ENCODE measurements around the gene CDCA7.
A peak's percentile ranks its signal among the peaks of the same experiment; 100 is the strongest.

The CDCA7 gene

GRCh38 chr2:173397539-173397938 is 42.9 kb downstream of the CDCA7 start:
- no peaks in the 10 kb centered on the region for H3K27me3 ChIP-seq (ENCODE audit: insufficient read depth, low read length)
- no peaks in the 10 kb centered on the region for H3K9me3 ChIP-seq (ENCODE audit: low read length)
- peaks cover 11% of the 10 kb centered on the region for H3K4me1 ChIP-seq (ENCODE audit: insufficient read depth, low read length)
- no peaks in the 10 kb centered on the region for H3K36me3 ChIP-seq (ENCODE audit: insufficient read depth, low read length)
- H3K4me3 ChIP-seq (ENCODE audit: low read length): no peak overlapping the region
- no peak overlapping the region for H2AFZ ChIP-seq (ENCODE audit: low read depth, low read length)

- H2AFZ ChIP-seq (ENCODE audit: low read depth, low read length): no peak overlapping the region
- H3K4me1 ChIP-seq (ENCODE audit: insufficient read depth, low read length): peaks cover 13% of the 10 kb centered on the region
- H3K9me3 ChIP-seq (ENCODE audit: low read length): no peaks in the 10 kb centered on the region
- no peaks in the 10 kb centered on the region for H3K36me3 ChIP-seq (ENCODE audit: insufficient read depth, low read length)
- H3K27me3 ChIP-seq (ENCODE audit: insufficient read depth, low read length): no peaks in the 10 kb centered on the region
- H3K4me3 ChIP-seq (ENCODE audit: low read length): no peak overlapping the region
Measured at GRCh38 chr2:173399229-173399628, 44.6 kb downstream of the CDCA7 start.

- Histone ChIP-seq H3K4me1 (ENCODE audit: insufficient read depth, low read length) (peaks cover 9% of the 10 kb centered on the region), H3K27me3 (ENCODE audit: insufficient read depth, low read length) (no peaks in the 10 kb centered on the region), H3K36me3 (ENCODE audit: insufficient read depth, low read length) (no peaks in the 10 kb centered on the region)
Measured at GRCh38 chr2:173400760-173401159, 46.1 kb downstream of the CDCA7 start.

GRCh38 chr2:173401716-173402326 is 47.1 kb downstream of the CDCA7 start:
- peak overlapping the region; percentile 88 for H2AFZ ChIP-seq (ENCODE audit: low read depth, low read length)
- H3K4me3 ChIP-seq (ENCODE audit: low read length): no peak overlapping the region
- H3K4me1 ChIP-seq (ENCODE audit: insufficient read depth, low read length): peaks cover 9% of the 10 kb centered on the region
- no peaks in the 10 kb centered on the region for H3K9me3 ChIP-seq (ENCODE audit: low read length)
- H3K27me3 ChIP-seq (ENCODE audit: insufficient read depth, low read length): no peaks in the 10 kb centered on the region
- no peaks in the 10 kb centered on the region for H3K36me3 ChIP-seq (ENCODE audit: insufficient read depth, low read length)

More at GRCh38 chr2:173400760-173401159, 46.1 kb downstream of the CDCA7 start:
- Histone ChIP-seq H3K9me3 (ENCODE audit: low read length) (no peaks in the 10 kb centered on the region), H3K4me3 (ENCODE audit: low read length) (no peak overlapping the region), H2AFZ (ENCODE audit: low read depth, low read length) (no peak overlapping the region)

GRCh38 chr2:173402405-173402974 is 47.8 kb downstream of the CDCA7 start:
- Histone ChIP-seq H3K9me3 (ENCODE audit: low read length) (no peaks in the 10 kb centered on the region), H3K36me3 (ENCODE audit: insufficient read depth, low read length) (no peaks in the 10 kb centered on the region), H3K4me1 (ENCODE audit: insufficient read depth, low read length) (peaks cover 9% of the 10 kb centered on the region), H3K27me3 (ENCODE audit: insufficient read depth, low read length) (no peaks in the 10 kb centered on the region), H3K4me3 (ENCODE audit: low read length) (no peak overlapping the region), H2AFZ (ENCODE audit: low read depth, low read length) (no peak overlapping the region)

GRCh38 chr2:173404841-173405750 is 50.4 kb downstream of the CDCA7 start:
- Histone ChIP-seq H3K27me3 (ENCODE audit: insufficient read depth, low read length) (no peaks in the 10 kb centered on the region), H3K4me3 (ENCODE audit: low read length) (no peak overlapping the region), H3K36me3 (ENCODE audit: insufficient read depth, low read length) (no peaks in the 10 kb centered on the region), H3K4me1 (ENCODE audit: insufficient read depth, low read length) (peaks cover 9% of the 10 kb centered on the region), H2AFZ (ENCODE audit: low read depth, low read length) (no peak overlapping the region), H3K9me3 (ENCODE audit: low read length) (no peaks in the 10 kb centered on the region)

- Histone ChIP-seq H3K4me3 (ENCODE audit: low read length) (no peak overlapping the region), H3K36me3 (ENCODE audit: insufficient read depth, low read length) (no peaks in the 10 kb centered on the region), H3K9me3 (ENCODE audit: low read length) (no peaks in the 10 kb centered on the region), H3K27me3 (ENCODE audit: insufficient read depth, low read length) (no peaks in the 10 kb centered on the region), H2AFZ (ENCODE audit: low read depth, low read length) (no peak overlapping the region), H3K4me1 (ENCODE audit: insufficient read depth, low read length) (peaks cover 5% of the 10 kb centered on the region)
Measured at GRCh38 chr2:173407176-173407575, 52.5 kb downstream of the CDCA7 start.

GRCh38 chr2:173407646-173408045 is 53.0 kb downstream of the CDCA7 start:
- H3K4me1 ChIP-seq (ENCODE audit: insufficient read depth, low read length): peaks cover 4% of the 10 kb centered on the region
- no peaks in the 10 kb centered on the region for H3K9me3 ChIP-seq (ENCODE audit: low read length)
- no peaks in the 10 kb centered on the region for H3K36me3 ChIP-seq (ENCODE audit: insufficient read depth, low read length)

GRCh38 chr2:173410579-173410978 is 55.9 kb downstream of the CDCA7 start:
- Histone ChIP-seq H3K4me3 (ENCODE audit: low read length) (no peak overlapping the region), H2AFZ (ENCODE audit: low read depth, low read length) (no peak overlapping the region), H3K4me1 (ENCODE audit: insufficient read depth, low read length) (peaks cover 14% of the 10 kb centered on the region), H3K27me3 (ENCODE audit: insufficient read depth, low read length) (no peaks in the 10 kb centered on the region), H3K9me3 (ENCODE audit: low read length) (no peaks in the 10 kb centered on the region), H3K36me3 (ENCODE audit: insufficient read depth, low read length) (no peaks in the 10 kb centered on the region)

More at GRCh38 chr2:173407646-173408045, 53.0 kb downstream of the CDCA7 start:
- Histone ChIP-seq H3K4me3 (ENCODE audit: low read length) (no peak overlapping the region), H3K27me3 (ENCODE audit: insufficient read depth, low read length) (no peaks in the 10 kb centered on the region), H2AFZ (ENCODE audit: low read depth, low read length) (no peak overlapping the region)

- Histone ChIP-seq H3K36me3 (ENCODE audit: insufficient read depth, low read length) (no peaks in the 10 kb centered on the region), H3K27me3 (ENCODE audit: insufficient read depth, low read length) (no peaks in the 10 kb centered on the region), H3K9me3 (ENCODE audit: low read length) (no peaks in the 10 kb centered on the region), H2AFZ (ENCODE audit: low read depth, low read length) (no peak overlapping the region), H3K4me1 (ENCODE audit: insufficient read depth, low read length) (peaks cover 24% of the 10 kb centered on the region), H3K4me3 (ENCODE audit: low read length) (no peak overlapping the region)
Measured at GRCh38 chr2:173412628-173413027, 58.0 kb downstream of the CDCA7 start.

- no peaks in the 10 kb centered on the region for H3K36me3 ChIP-seq (ENCODE audit: insufficient read depth, low read length)
Measured at GRCh38 chr2:173414823-173415322, 60.2 kb downstream of the CDCA7 start.

GRCh38 chr2:173415431-173416381 is 61.0 kb downstream of the CDCA7 start:
- no peaks in the 10 kb centered on the region for H3K9me3 ChIP-seq (ENCODE audit: low read length)
- H3K4me1 ChIP-seq (ENCODE audit: insufficient read depth, low read length): peaks cover 24% of the 10 kb centered on the region
- no peaks in the 10 kb centered on the region for H3K27me3 ChIP-seq (ENCODE audit: insufficient read depth, low read length)
- H3K4me3 ChIP-seq (ENCODE audit: low read length): peak overlapping the region; percentile 11
- H2AFZ ChIP-seq (ENCODE audit: low read depth, low read length): peak overlapping the region; percentile 74
- H3K36me3 ChIP-seq (ENCODE audit: insufficient read depth, low read length): no peaks in the 10 kb centered on the region

More at GRCh38 chr2:173414823-173415322, 60.2 kb downstream of the CDCA7 start:
- no peak overlapping the region for H2AFZ ChIP-seq (ENCODE audit: low read depth, low read length)
- no peaks in the 10 kb centered on the region for H3K9me3 ChIP-seq (ENCODE audit: low read length)
- no peaks in the 10 kb centered on the region for H3K27me3 ChIP-seq (ENCODE audit: insufficient read depth, low read length)
- no peak overlapping the region for H3K4me3 ChIP-seq (ENCODE audit: low read length)
- H3K4me1 ChIP-seq (ENCODE audit: insufficient read depth, low read length): peaks cover 24% of the 10 kb centered on the region

Data from neuron (in vitro differentiated cells).